Mucosa of descending colon (tissue), 3 donors: Measurements from ENCODE around the gene TMEM255B. TPM values are rescaled to one million over a fixed set of nuclear protein-coding genes. Genes with fewer than 3 reads are reported as not detected.

Source experiments
- ATAC-seq: fragments of 200-7000 bp; cut with Tn5 transposase; one replicate; pipeline ENCODE4 v1.9.1; 2020; ENCODE audit warnings: mild to moderate bottlenecking, moderate library complexity
- DNase-seq, 3 donors: peaks; one replicate each; pipeline ENCODE4 v3.0.0-alpha.2; 2020
- H3K36me3 ChIP-seq: fragments of 200-600 bp; one replicate; pipeline ENCODE4 v1.8.0; 2021; ENCODE audit warnings: low read depth, mild to moderate bottlenecking
- H3K4me1 ChIP-seq: fragments of 200-600 bp; one replicate; pipeline ENCODE4 v1.8.0; 2021; ENCODE audit warnings: low read depth, mild to moderate bottlenecking
- H3K4me3 ChIP-seq: fragments of 200-600 bp; one replicate; pipeline ENCODE4 v1.8.0; 2021; ENCODE audit warnings: mild to moderate bottlenecking
- H3K9me3 ChIP-seq: fragments of 200-600 bp; one replicate; pipeline ENCODE4 v1.8.0; 2021; ENCODE audit warnings: mild to moderate bottlenecking
- intact Hi-C, 2 donors: fragments of 100-400 bp; cut with DNase I in 1 of 2; cut with micrococcal nuclease in 1 of 2; formaldehyde crosslinking; loops; one replicate each; pipeline versions ENCODE4 v1.11.0 to v1.11.1; 2022; cut with DNase I, micrococcal nuclease
- total RNA-seq, 3 donors: library from RNA; stranded (reverse); fragmentation: NEBNext Ultra II Directional in 2 of 3; extraction: Animal tissue kit (Norgen Biotek cat#: 25700) in 2 of 3; gene quantifications; one replicate each; pipeline versions ENCODE4 v1.2.1 to v1.2.4, GENCODE V29; 2021 to 2023
- TF ChIP-seq, protein P1 (sequence below): fragments of 200-600 bp; IDR thresholded peaks from one replicate; pipeline ENCODE4 v1.8.0; 2022; ENCODE audit warnings: antibody characterized with exemption, mild to moderate bottlenecking
- donor health status: DM: no; HTN: no; CAD: no; lungs with moderate emphysema.
- donor health status: DM: no; HTN: no; CAD: no.
- donor health status: DM: no; HTN: yes; CAD: no.

Gene TMEM255B
- total RNA-seq, 3 donors from 2014 or later, result 2.9 to 6.6 (median 6.3) TPM

- no peak for DNase-seq
- H3K4me1 ChIP-seq, result no peaks in the 10 kb centered on the region
- H3K4me3 ChIP-seq, result no peak overlapping the region
- no peak for ATAC-seq
- intact Hi-C loops, result loop anchor here in 1 of 2 donors (10.0 kb wide), 1 partner anchor 124 kb away; no protein-coding TSS in a partner anchor
- no peaks in the 10 kb centered on the region for H3K36me3 ChIP-seq
- peaks cover 5% of the 10 kb centered on the region for H3K9me3 ChIP-seq
- TF ChIP-seq, protein P1, sequence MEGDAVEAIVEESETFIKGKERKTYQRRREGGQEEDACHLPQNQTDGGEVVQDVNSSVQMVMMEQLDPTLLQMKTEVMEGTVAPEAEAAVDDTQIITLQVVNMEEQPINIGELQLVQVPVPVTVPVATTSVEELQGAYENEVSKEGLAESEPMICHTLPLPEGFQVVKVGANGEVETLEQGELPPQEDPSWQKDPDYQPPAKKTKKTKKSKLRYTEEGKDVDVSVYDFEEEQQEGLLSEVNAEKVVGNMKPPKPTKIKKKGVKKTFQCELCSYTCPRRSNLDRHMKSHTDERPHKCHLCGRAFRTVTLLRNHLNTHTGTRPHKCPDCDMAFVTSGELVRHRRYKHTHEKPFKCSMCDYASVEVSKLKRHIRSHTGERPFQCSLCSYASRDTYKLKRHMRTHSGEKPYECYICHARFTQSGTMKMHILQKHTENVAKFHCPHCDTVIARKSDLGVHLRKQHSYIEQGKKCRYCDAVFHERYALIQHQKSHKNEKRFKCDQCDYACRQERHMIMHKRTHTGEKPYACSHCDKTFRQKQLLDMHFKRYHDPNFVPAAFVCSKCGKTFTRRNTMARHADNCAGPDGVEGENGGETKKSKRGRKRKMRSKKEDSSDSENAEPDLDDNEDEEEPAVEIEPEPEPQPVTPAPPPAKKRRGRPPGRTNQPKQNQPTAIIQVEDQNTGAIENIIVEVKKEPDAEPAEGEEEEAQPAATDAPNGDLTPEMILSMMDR, result no peak
Observed at GRCh38 chr13:113810640-113811039, 51.6 kb downstream of the TMEM255B start.

GRCh38 chr13:113811081-113811928 lies 52.3 kb downstream of the TMEM255B start:
- no peak for DNase-seq
- no peaks in the 10 kb centered on the region for H3K4me1 ChIP-seq
- intact Hi-C loops, result loop anchor here in 1 of 2 donors (10.0 kb wide), 1 partner anchor 123 kb away; no protein-coding TSS in a partner anchor
- no peaks in the 10 kb centered on the region for H3K36me3 ChIP-seq
- H3K9me3 ChIP-seq, result peaks cover 5% of the 10 kb centered on the region
- TF ChIP-seq, protein P1, result no peak
- no peak for ATAC-seq
- H3K4me3 ChIP-seq, result no peak overlapping the region

DNA sequence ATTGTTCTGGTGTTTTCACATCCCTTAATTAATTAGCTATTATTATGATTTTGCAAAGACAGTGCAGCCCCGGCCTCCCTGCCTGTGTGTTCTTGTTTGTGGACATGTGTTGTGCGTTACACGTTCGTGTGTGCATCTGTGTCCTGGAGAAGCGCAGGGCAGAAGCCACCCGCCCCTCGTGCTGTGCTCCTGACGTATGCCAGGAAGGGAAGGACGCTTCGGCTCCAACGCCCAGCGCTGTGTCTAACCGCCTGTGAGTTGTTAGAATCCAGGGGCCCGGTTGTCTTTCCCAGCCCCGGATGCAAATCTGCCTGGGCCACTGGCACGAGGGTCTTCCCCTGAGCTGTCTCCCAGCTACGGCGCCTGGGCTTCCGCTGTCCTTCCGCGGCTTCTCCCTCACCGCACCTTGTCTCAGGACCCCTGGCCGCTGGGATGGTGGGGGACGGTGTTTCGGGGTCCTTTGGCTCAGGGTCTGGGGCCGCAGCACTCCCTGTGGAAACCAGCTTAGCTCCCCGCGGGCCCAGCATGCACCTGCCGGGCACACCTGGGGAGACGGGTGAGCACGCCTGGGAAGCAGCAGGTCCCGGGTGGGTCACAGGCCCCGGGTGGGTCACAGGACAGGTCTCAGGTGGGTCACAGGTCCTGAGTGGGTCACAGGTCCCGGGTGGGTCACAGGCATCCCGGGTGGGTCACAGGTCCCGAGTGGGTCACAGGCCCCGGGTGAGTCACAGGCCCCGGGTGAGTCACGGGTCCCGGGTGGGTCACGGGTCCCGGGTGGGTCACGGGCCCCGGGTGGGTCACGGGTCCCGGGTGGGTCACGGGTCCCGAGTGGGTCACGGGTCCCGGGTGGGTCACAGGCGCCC lies 53.4 kb downstream of the TMEM255B start:
- intact Hi-C loops, result loop anchor here in 1 of 2 donors (10.0 kb wide), 1 partner anchor 122 kb away; no protein-coding TSS in a partner anchor
- DNase-seq (no peak), ATAC-seq (no peak)

GRCh38 chr13:113813070-113813748 lies 54.2 kb downstream of the TMEM255B start:
- Histone ChIP-seq H3K4me3 (no peak overlapping the region), H3K9me3 (peaks cover 4% of the 10 kb centered on the region), H3K4me1 (no peaks in the 10 kb centered on the region), H3K36me3 (no peaks in the 10 kb centered on the region)
- TF ChIP-seq, protein P1, result no peak
- ATAC-seq (no peak), DNase-seq (no peak)
- intact Hi-C loops, result loop anchor here in 1 of 2 donors (10.0 kb wide), 1 partner anchor 122 kb away; no protein-coding TSS in a partner anchor

More for the DNA sequence above, 53.4 kb downstream of the TMEM255B start:
- Histone ChIP-seq H3K9me3 (peaks cover 5% of the 10 kb centered on the region), H3K4me3 (no peak overlapping the region), H3K4me1 (no peaks in the 10 kb centered on the region), H3K36me3 (no peaks in the 10 kb centered on the region)
- TF ChIP-seq, protein P1, result no peak
